ENCODE results near the gene MISP.

- TF ChIP-seq CTCF (IDR thresholded peaks at IDR 0.05) (no peak), EP300 (IDR thresholded peaks at IDR 0.05) (no peak)
Measured at GRCh38 chr19:778910-779653, 28.2 kb downstream of the MISP start.
